ENCODE measurements around the gene SUMO3. TPM values are rescaled to one million over a fixed set of nuclear protein-coding genes. Genes with fewer than 3 reads are reported as not detected.

The SUMO3 gene
- total and polyA plus RNA-seq, 2 of the 8 experiments (the other 6 are each of a cell fraction or from before 2014, with no cell fraction given): 96.8 to 101 TPM

GRCh38 chr21:44823179-44823660 lies 5.4 kb upstream of the SUMO3 start:
- no peak overlapping the region for H2BK15ac ChIP-seq (ENCODE audit: low read length)
- no peak overlapping the region for H2BK5ac ChIP-seq (ENCODE audit: low read depth, low read length)
- no peak overlapping the region for H3K27ac ChIP-seq (ENCODE audit: low read depth, low read length)
- 100% methylated on average over 1 of the region's 1 CpG; no CpG with 5 or more reads in 1 of the 2 experiments for WGBS, 2 experiments (ENCODE audit: extremely low coverage in 1 of 2, insufficient coverage in 1 of 2, insufficient read length in 1 of 2, insufficient replicate concordance in 2 of 2, low coverage in 1 of 2, low lambda C conversion rate in 2 of 2, missing lambda C conversion rate in 1 of 2)
- H3K4me3 ChIP-seq (ENCODE audit: extremely low read depth in 1 of 4, insufficient read depth in 2 of 4, low read depth in 3 of 4, low read length in 4 of 4): no peak overlapping the region
- no peak overlapping the region for H2AFZ ChIP-seq (ENCODE audit: low read length)
- H3K27me3 ChIP-seq (replicated peaks in 1 of 4; ENCODE audit: control insufficient read depth in 3 of 4, extremely low read depth in 1 of 4, insufficient read depth in 3 of 4, low read length in 3 of 4): peaks cover 0 to 10% (median 7%) of the 10 kb centered on the region in 4 experiments; a peak in 5 of 7 replicates
- H2BK12ac ChIP-seq (ENCODE audit: low read depth, low read length): no peak overlapping the region
- CTCF ChIA-PET (ENCODE audit: partially characterized antibody): interaction anchor here (1.0 kb wide), 1 partner anchor 136 kb away, joined by 3 read pairs; no protein-coding TSS in a partner anchor
- H2BK20ac ChIP-seq (ENCODE audit: low read length): no peak overlapping the region
- H3K23ac ChIP-seq (ENCODE audit: insufficient read length): no peak overlapping the region
- no peaks in the 10 kb centered on the region for H4K20me1 ChIP-seq (replicated peaks in 1 of 2; ENCODE audit: control insufficient read depth in 1 of 2, insufficient read depth in 2 of 2, low read length in 2 of 2)
- no peak overlapping the region for H2AK5ac ChIP-seq (ENCODE audit: low read depth, low read length)
- no peak overlapping the region for H2BK120ac ChIP-seq (replicated peaks; ENCODE audit: low read depth, low read length)
- H3K18ac ChIP-seq (ENCODE audit: extremely low read depth, low read length): no peak overlapping the region
- H3K23me2 ChIP-seq (ENCODE audit: low read depth, low read length): peaks cover 3% of the 10 kb centered on the region; the same call in 1 of the 2 replicates
- H3K9me3 ChIP-seq (ENCODE audit: insufficient read depth in 2 of 2, low read depth in 1 of 2, low read length in 1 of 2): peaks cover 45 to 64% of the 10 kb centered on the region in 2 experiments
- no peak overlapping the region for H3K14ac ChIP-seq (ENCODE audit: insufficient read length)
- H3K79me1 ChIP-seq (ENCODE audit: low read depth, low read length): no peaks in the 10 kb centered on the region
- H3K36me3 ChIP-seq (ENCODE audit: control insufficient read depth in 2 of 4, insufficient read depth in 4 of 4, low read length in 3 of 4): no peaks in the 10 kb centered on the region
- no peak overlapping the region for H3K9ac ChIP-seq (replicated peaks in 1 of 4; ENCODE audit: extremely low read depth in 1 of 4, low read depth in 3 of 4, low read length in 3 of 4)
- no peak overlapping the region for H3K56ac ChIP-seq (replicated peaks; ENCODE audit: insufficient read length, low read depth, low read length)
- 0 out of 7 replicates have a peak, but pooled peaks cover 0 to 3% (median 0%) of the 10 kb centered on the region in 4 experiments for H3K4me1 ChIP-seq (replicated peaks in 1 of 4; ENCODE audit: control insufficient read depth in 3 of 4, insufficient read depth in 4 of 4, low read length in 3 of 4)
- no peak for DNase-seq (ENCODE audit: low read depth in 1 of 2, low spot score in 2 of 2)
- no peaks in the 10 kb centered on the region for H3K79me2 ChIP-seq (ENCODE audit: control insufficient read depth in 1 of 2, insufficient read depth in 2 of 2, low read length in 2 of 2)
- H3K4me2 ChIP-seq (ENCODE audit: insufficient read depth in 1 of 2, low read depth in 2 of 2, low read length in 2 of 2): no peak overlapping the region
- H4K5ac ChIP-seq (ENCODE audit: insufficient read length, low read depth, low read length): no peak overlapping the region
- POLR2A ChIA-PET (ENCODE audit: partially characterized antibody): interaction anchor here (1.2 kb wide), 1 partner anchor 49 kb away, joined by 3 read pairs; no protein-coding TSS in a partner anchor
- H4K8ac ChIP-seq (ENCODE audit: extremely low read depth, insufficient read depth, low read length): no peak overlapping the region
- H4K91ac ChIP-seq (replicated peaks; ENCODE audit: insufficient read length, low read length): no peak overlapping the region
- no peak for FAIRE-seq
- H3K4ac ChIP-seq (replicated peaks; ENCODE audit: insufficient read length, low read depth, low read length): no peak overlapping the region
- TF ChIP-seq, protein P1, sequence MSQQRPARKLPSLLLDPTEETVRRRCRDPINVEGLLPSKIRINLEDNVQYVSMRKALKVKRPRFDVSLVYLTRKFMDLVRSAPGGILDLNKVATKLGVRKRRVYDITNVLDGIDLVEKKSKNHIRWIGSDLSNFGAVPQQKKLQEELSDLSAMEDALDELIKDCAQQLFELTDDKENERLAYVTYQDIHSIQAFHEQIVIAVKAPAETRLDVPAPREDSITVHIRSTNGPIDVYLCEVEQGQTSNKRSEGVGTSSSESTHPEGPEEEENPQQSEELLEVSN (IDR thresholded peaks at IDR 0.05): no peak
- TF ChIP-seq GTF2F1 (IDR thresholded peaks at IDR 0.05; ENCODE audit: borderline replicate concordance, low read depth, low read length) (no peak), HDAC2 (IDR thresholded peaks at IDR 0.05; ENCODE audit: borderline replicate concordance in 1 of 2, low read depth in 2 of 2, low read length in 2 of 2) (no peak), RNF2 (IDR thresholded peaks at IDR 0.05; ENCODE audit: borderline replicate concordance, low read depth, low read length, missing control alignments, poor library complexity, severe bottlenecking) (no peak), BCL11A (IDR thresholded peaks at IDR 0.05; ENCODE audit: low read depth in 2 of 2, low read length in 2 of 2) (no peak), SIX5 (IDR thresholded peaks at IDR 0.05; ENCODE audit: low read depth, low read length) (no peak), NRF1 (IDR thresholded peaks at IDR 0.05; ENCODE audit: low read depth, low read length) (no peak), GABPA (IDR thresholded peaks at IDR 0.05; ENCODE audit: borderline replicate concordance, insufficient read depth, low read length) (no peak), NANOG (IDR thresholded peaks at IDR 0.05; ENCODE audit: insufficient read depth, low read depth, low read length, poor library complexity, severe bottlenecking) (no peak), HDAC6 (IDR thresholded peaks at IDR 0.05; ENCODE audit: low read depth, low read length) (no peak), SIRT6 (IDR thresholded peaks at IDR 0.05; ENCODE audit: low read length) (no peak), KDM4A (IDR thresholded peaks at IDR 0.05; ENCODE audit: low read depth, low read length, severe bottlenecking) (no peak)
